NT2/D1 (cell line): ENCODE measurements around the gene DGAT2L6.
"Not testable (repeated sequence)": the region's sequence is repeated elsewhere in the genome, so short reads cannot be mapped to it uniquely, and the experiment has no call there.

Source experiments
- SUZ12 ChIP-seq: IDR thresholded peaks from 2 replicates; pipeline ENCODE4 v1.6.1; 2011; ENCODE audit not compliant: insufficient read length, insufficient read depth; ENCODE audit errors: extremely low read depth
- YY1 ChIP-seq: IDR thresholded peaks from 2 replicates; pipeline ENCODE4 v1.6.1; 2011; ENCODE audit not compliant: insufficient read length, insufficient read depth
- ZNF274 ChIP-seq: IDR thresholded peaks from 2 replicates; pipeline ENCODE4 v1.6.1; 2011; ENCODE audit warnings: mild to moderate bottlenecking, low read depth, low read length

DNA sequence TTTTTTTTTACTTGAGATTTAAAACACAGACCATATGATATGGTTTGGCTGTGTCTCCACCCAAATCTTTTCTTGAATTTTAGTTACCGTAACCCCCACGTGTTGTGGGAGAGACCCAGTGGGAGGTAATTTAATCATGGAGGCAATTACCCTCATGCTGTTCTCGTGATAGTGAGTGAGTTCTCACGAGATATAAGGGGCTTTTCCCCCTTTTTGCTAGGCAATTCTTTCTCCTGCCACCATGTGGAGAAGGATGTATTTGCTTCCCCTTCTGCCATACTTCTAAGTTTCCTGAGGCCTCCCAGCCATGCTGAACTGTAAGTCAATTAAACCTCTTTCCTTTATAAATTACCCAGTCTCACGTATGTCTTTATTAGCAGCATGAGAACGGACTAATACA is 32.3 kb downstream of the DGAT2L6 start:
- TF ChIP-seq YY1, ZNF274, SUZ12: not testable (repeated sequence)
